OCI-LY3 (cell line): ENCODE results near the gene ANKH.

Experiments used
- H2AFZ ChIP-seq: fragments of 200-600, 300-600 bp; shearing (Covaris generic); 2 replicates; pipeline ENCODE4 v1.6.0; 2014; ENCODE audit warnings: antibody characterized with exemption, low read depth, low read length
- H3K27ac ChIP-seq: fragments of 200-600, 300-600 bp; sonication (generic); 2 replicates; pipeline ENCODE4 v1.5.1; 2014; ENCODE audit warnings: mild to moderate bottlenecking, low read length, moderate library complexity, mixed read lengths
- H3K27me3 ChIP-seq: fragments of 200-600, 300-600 bp; sonication (generic); 2 replicates; pipeline ENCODE4 v1.6.1; 2014; ENCODE audit warnings: low read depth, low read length, mixed read lengths
- H3K36me3 ChIP-seq: fragments of 200-600, 300-600 bp; sonication (generic); replicated peaks from 2 replicates; pipeline ENCODE3; 2014; ENCODE audit warnings: low read depth, low read length, mixed read lengths
- H3K4me1 ChIP-seq: fragments of 300-600, 200-600 bp; sonication (generic); 2 replicates; pipeline ENCODE4 v1.6.1; 2014; ENCODE audit warnings: low read length, mixed read lengths
- H3K4me2 ChIP-seq: fragments of 200-600, 300-600 bp; sonication (generic); 2 replicates; pipeline ENCODE4 v1.6.1; 2014; ENCODE audit warnings: low read length, mixed read lengths
- H3K4me3 ChIP-seq: fragments of 300-600, 200-600 bp; sonication (generic); 2 replicates; pipeline ENCODE4 v1.5.1; 2014; ENCODE audit warnings: antibody characterized with exemption, mild to moderate bottlenecking, low read length, moderate library complexity
- H3K79me2 ChIP-seq: fragments of 300-600, 200-600 bp; shearing (Covaris generic); 2 replicates; pipeline ENCODE4 v1.6.1; 2014; ENCODE audit warnings: mild to moderate bottlenecking, low read length, mixed read lengths
- H3K9ac ChIP-seq: fragments of 300-600, 200-600 bp; shearing (Covaris generic); 2 replicates; pipeline ENCODE4 v1.6.0; 2014; ENCODE audit warnings: mild to moderate bottlenecking, low read length, moderate library complexity
- H3K9me3 ChIP-seq: fragments of 200-600, 300-600 bp; shearing (Covaris generic); 2 replicates; pipeline ENCODE4 v1.6.1; 2014; ENCODE audit warnings: low read length, mixed read lengths; ENCODE audit not compliant: insufficient read depth
- H4K20me1 ChIP-seq: fragments of 200-600, 300-600 bp; sonication (generic); 2 replicates; pipeline ENCODE4 v1.6.1; 2016; ENCODE audit warnings: low read length, mixed read lengths; ENCODE audit not compliant: insufficient read depth
- CTCF ChIP-seq: fragments of 200-600, 300-600 bp; sonication (generic); IDR thresholded peaks from 2 replicates; pipeline ENCODE4 v1.5.1; 2014; ENCODE audit warnings: antibody characterized with exemption, low read length, low read depth
- EZH2phosphoT487 ChIP-seq: fragments of 200-600 bp; shearing (Covaris generic); IDR thresholded peaks from 2 replicates; pipeline ENCODE4 v1.6.1; 2018; ENCODE audit warnings: antibody characterized with exemption, mixed run types, low read depth

Gene ANKH

GRCh38 chr5:14775857-14776256 lies 95.7 kb downstream of the ANKH start:
- Histone ChIP-seq H4K20me1 (no peaks in the 10 kb centered on the region), H2AFZ (no peak overlapping the region), H3K27ac (no peak overlapping the region), H3K4me1 (peaks cover under 1% of the 10 kb centered on the region; the same call in 1 of the 2 replicates), H3K9me3 (no peaks in the 10 kb centered on the region), H3K4me3 (no peak overlapping the region), H3K9ac (no peak overlapping the region), H3K4me2 (no peak overlapping the region), H3K36me3 (no peaks in the 10 kb centered on the region), H3K27me3 (no peaks in the 10 kb centered on the region), H3K79me2 (no peaks in the 10 kb centered on the region)
- TF ChIP-seq EZH2phosphoT487 (no peak), CTCF (no peak)

- Histone ChIP-seq H3K36me3 (no peaks in the 10 kb centered on the region), H3K79me2 (no peaks in the 10 kb centered on the region), H2AFZ (no peak overlapping the region), H4K20me1 (no peaks in the 10 kb centered on the region), H3K9ac (no peak overlapping the region), H3K4me3 (no peak overlapping the region), H3K27me3 (no peaks in the 10 kb centered on the region), H3K9me3 (no peaks in the 10 kb centered on the region), H3K4me2 (no peak overlapping the region), H3K4me1 (peaks cover 4% of the 10 kb centered on the region; the same call in 1 of the 2 replicates), H3K27ac (no peak overlapping the region)
- TF ChIP-seq EZH2phosphoT487 (no peak), CTCF (no peak)
Measured at GRCh38 chr5:14773588-14773987, 98.0 kb downstream of the ANKH start.

GRCh38 chr5:14771972-14772371 lies 99.6 kb downstream of the ANKH start:
- Histone ChIP-seq H3K9me3 (no peaks in the 10 kb centered on the region), H3K9ac (no peak overlapping the region), H3K79me2 (no peaks in the 10 kb centered on the region), H2AFZ (no peak overlapping the region), H3K27ac (no peak overlapping the region), H3K36me3 (no peaks in the 10 kb centered on the region), H4K20me1 (no peaks in the 10 kb centered on the region), H3K27me3 (no peaks in the 10 kb centered on the region), H3K4me2 (no peak overlapping the region), H3K4me3 (no peak overlapping the region), H3K4me1 (peaks cover 4% of the 10 kb centered on the region; the same call in 1 of the 2 replicates)
- no peak for TF ChIP-seq EZH2phosphoT487
- no peak for TF ChIP-seq CTCF

GRCh38 chr5:14771189-14771588 lies 100.4 kb downstream of the ANKH start:
- Histone ChIP-seq H4K20me1 (no peaks in the 10 kb centered on the region), H3K4me1 (peaks cover 4% of the 10 kb centered on the region; the same call in 1 of the 2 replicates), H3K36me3 (no peaks in the 10 kb centered on the region), H3K9me3 (no peaks in the 10 kb centered on the region), H3K27ac (no peak overlapping the region), H3K9ac (no peak overlapping the region), H3K79me2 (no peaks in the 10 kb centered on the region), H3K27me3 (no peaks in the 10 kb centered on the region), H3K4me3 (no peak overlapping the region), H2AFZ (no peak overlapping the region), H3K4me2 (no peak overlapping the region)
- TF ChIP-seq EZH2phosphoT487 (no peak), CTCF (no peak)
